HepG2 (cell line): ENCODE results near the gene KRT77. TPM values are rescaled to one million over a fixed set of nuclear protein-coding genes. Genes with fewer than 3 reads are reported as not detected.

Experiments used
- ATAC-seq: fragments of 200-7000 bp; cut with Tn5 transposase; 3 replicates; pipeline ENCODE4 v1.9.1; 2020; ENCODE audit warnings: mild to moderate bottlenecking, moderate library complexity
- BruUV-seq: library from RNA; stranded (reverse); fragments of 400-500 nt; replicated peaks from 2 replicates; lab custom pipeline; 2021; lab: Mats Ljungman, UMichigan
- CTCF ChIA-PET: fragments of 300-600 bp; formaldehyde crosslinking; extraction: SDS; loops from one replicate; lab custom pipeline; 2021; ENCODE audit warnings: low total read pairs, inconsistent platforms, low intra/inter-chr PET ratio; lab: Yijun Ruan, JAX
- POLR2A ChIA-PET: fragments of 350-600 bp; sonication (Branson Sonifier 250); formaldehyde crosslinking; loops from one replicate; lab custom pipeline; 2020; ENCODE audit warnings: antibody characterized with exemption, inconsistent platforms; lab: Yijun Ruan, JAX
- DNase-seq: peaks from one replicate; pipeline ENCODE4 v3.0.0-alpha.2; 2015; ENCODE audit warnings: low spot score
- FAIRE-seq: peaks from 3 replicates; lab custom pipeline; 2011; peaks lifted over from hg19 to GRCh38; lab: Jason Lieb, UNC
- H2AFZ ChIP-seq: one replicate; pipeline ENCODE4 v1.6.1; 2011; ENCODE audit warnings: low read length, inconsistent platforms
- H3K27ac ChIP-seq: fragments of 300-600 bp; 3 replicates; pipeline ENCODE4 v1.8.0; 2011; ENCODE audit warnings: mixed run types, mild to moderate bottlenecking, mixed read lengths, low read length, inconsistent platforms; ENCODE audit not compliant: insufficient read depth; ENCODE audit errors: extremely low read length
- H3K27me3 ChIP-seq, 2 experiments: fragments of 200-600 bp in 1 of 2; 2 replicates in 1 of 2; 3 replicates in 1 of 2; pipeline versions ENCODE4 v1.6.0 to v1.8.0; 2011; ENCODE audit warnings: low read length in 2 of 2, mild to moderate bottlenecking in 2 of 2, moderate library complexity in 2 of 2, inconsistent platforms in 1 of 2; ENCODE audit not compliant: insufficient read depth in 2 of 2, control insufficient read depth in 1 of 2
- H3K36me3 ChIP-seq, 2 experiments: fragments of 200-600 bp in 1 of 2; replicated peaks in 1 of 2; 2 replicates in 1 of 2; 3 replicates in 1 of 2; pipeline versions ENCODE4 v1.5.1 to v1.8.0; 2011; ENCODE audit warnings: low read length in 2 of 2, inconsistent platforms in 1 of 2; ENCODE audit not compliant: insufficient read depth in 2 of 2, control insufficient read depth in 1 of 2
- H3K4me1 ChIP-seq: 2 replicates; pipeline ENCODE4 v1.5.1; 2012; ENCODE audit warnings: low read length, inconsistent platforms; ENCODE audit not compliant: insufficient read depth
- H3K4me2 ChIP-seq: 2 replicates; pipeline ENCODE4 v1.6.0; 2011; ENCODE audit warnings: low read depth, low read length, inconsistent platforms
- H3K4me3 ChIP-seq, 3 experiments: fragments of 200-600 bp in 1 of 3; sonication (generic), shearing (Covaris generic) in 1 of 3; replicated peaks in 1 of 3; 2 replicates each; pipeline ENCODE4 v1.5.1; 2011 to 2016; ENCODE audit warnings: low read length in 3 of 3, inconsistent platforms in 2 of 3, low read depth in 2 of 3, mild to moderate bottlenecking in 2 of 3, control low read depth in 1 of 3, mixed read lengths in 1 of 3; ENCODE audit not compliant: insufficient read depth in 1 of 3
- H3K79me2 ChIP-seq: one replicate; pipeline ENCODE4 v1.6.1; 2011; ENCODE audit warnings: low read length, inconsistent platforms; ENCODE audit not compliant: insufficient read depth
- H3K9ac ChIP-seq: 2 replicates; pipeline ENCODE4 v1.6.0; 2011; ENCODE audit warnings: mild to moderate bottlenecking, low read depth, low read length, inconsistent platforms; ENCODE audit not compliant: insufficient read depth
- H3K9me3 ChIP-seq: 2 replicates; pipeline ENCODE4 v1.5.1; 2012; ENCODE audit warnings: mild to moderate bottlenecking, low read length
- H4K20me1 ChIP-seq: 2 replicates; pipeline ENCODE4 v1.6.0; 2011; ENCODE audit warnings: inconsistent platforms, mild to moderate bottlenecking, low read length, moderate library complexity; ENCODE audit not compliant: insufficient read depth
- ATF4 ChIP-seq, 2 experiments: fragments of 450-650 bp in 1 of 2; sonication (generic) in 1 of 2; formaldehyde crosslinking; IDR thresholded peaks; 2 replicates each; pipeline versions ENCODE4 v1.5.0 to v1.8.0; 2020 to 2022; ENCODE audit warnings: mild to moderate bottlenecking in 1 of 2, missing genetic modification reagents in 1 of 2
- IRX3 ChIP-seq: sonication (generic); formaldehyde crosslinking; IDR thresholded peaks from 2 replicates; pipeline ENCODE4 v1.8.1; 2023; ENCODE audit warnings: mild to moderate bottlenecking, low read depth, missing genetic modification reagents, borderline replicate concordance
- KLF9 ChIP-seq: IDR thresholded peaks from 2 replicates; pipeline ENCODE4 v1.6.1; 2016; ENCODE audit warnings: low read depth
- MEIS2 ChIP-seq: sonication (generic); formaldehyde crosslinking; IDR thresholded peaks from 2 replicates; pipeline ENCODE4 v1.9.0; 2021; ENCODE audit warnings: mild to moderate bottlenecking, missing genetic modification reagents
- SP5 ChIP-seq: IDR thresholded peaks from 2 replicates; pipeline ENCODE4 v1.6.1; 2016; ENCODE audit warnings: low read depth, borderline replicate concordance
- ZNF205 ChIP-seq: IDR thresholded peaks from 2 replicates; pipeline ENCODE4 v1.6.1; 2018; ENCODE audit warnings: missing biosample characterization, missing genetic modification reagents
- ZNF329 ChIP-seq: sonication (generic); formaldehyde crosslinking; IDR thresholded peaks from 2 replicates; pipeline ENCODE4 v1.9.0; 2021; ENCODE audit warnings: low read depth, mild to moderate bottlenecking, missing genetic modification reagents
- ZNF343 ChIP-seq: sonication (generic); formaldehyde crosslinking; IDR thresholded peaks from 2 replicates; pipeline ENCODE4 v1.4.0; 2020; ENCODE audit warnings: mild to moderate bottlenecking, missing genetic modification reagents
- ZNF746 ChIP-seq: sonication (generic); formaldehyde crosslinking; IDR thresholded peaks from 2 replicates; pipeline ENCODE4 v1.8.0; 2022; ENCODE audit warnings: mild to moderate bottlenecking, missing genetic modification reagents
- ZNF788 ChIP-seq: sonication (generic); formaldehyde crosslinking; IDR thresholded peaks from 2 replicates; pipeline ENCODE4 v1.5.0; 2020; ENCODE audit warnings: mild to moderate bottlenecking, missing genetic modification reagents, borderline replicate concordance
- WGBS: methylation state at CpG from one replicate; pipeline ENCODE4 v1.1.6; 2017; ENCODE audit warnings: low lambda C conversion rate; 5-methylcytosine and 5-hydroxymethylcytosine counted together
- in situ Hi-C: cut with HindIII; loops from 2 replicates; pipeline ENCODE4 v1.10.0; 2017; ENCODE audit warnings: low pct_unique_long_range_greater_than_20kb; ENCODE audit not compliant: extremely low pct_ligation_motif_present
- intact Hi-C: fragments of 100-400 bp; cut with micrococcal nuclease; formaldehyde crosslinking; loops from one replicate; pipeline ENCODE4 v1.10.0; 2022; ENCODE audit not compliant: unreplicated experiment
- polyA plus RNA-seq, 8 experiments: library from polyadenylated mRNA; depleted of rRNA in 3 of 8; stranded (reverse) in 7 of 8; unstranded in 1 of 8; fragments of >200 nt; fragmentation: Illumina TruSeq in 4 of 8; extraction: Trizol in 4 of 8; gene quantifications; 2 replicates each; pipeline versions ENCODE4 v1.2.1 to v1.2.3, GENCODE V29; 2011 to 2016; ENCODE audit warnings: low read depth in 4 of 8, missing spikeins in 1 of 8, mixed read lengths in 1 of 8; ENCODE audit not compliant: insufficient read depth in 1 of 8
- total RNA-seq, 5 experiments: library from RNA; depleted of rRNA; stranded (reverse); fragments of >200 nt; fragmentation: Illumina TruSeq; extraction: Trizol; gene quantifications; 2 replicates each; pipeline ENCODE4 v1.2.3, GENCODE V29; 2016; ENCODE audit warnings: low read depth in 1 of 5
- TF ChIP-seq, protein P1 (sequence below): sonication (generic); formaldehyde crosslinking; IDR thresholded peaks from 2 replicates; pipeline ENCODE4 v1.4.0; 2020; ENCODE audit warnings: mild to moderate bottlenecking, missing genetic modification reagents

KRT77 gene
- total and polyA plus RNA-seq, 2 of the 13 experiments (the other 11 are each of a cell fraction or from before 2014, with no cell fraction given) = not detected

- intact Hi-C loops = no loop called here
- DNase-seq (no peak), FAIRE-seq (no peak), ATAC-seq (no peak)
- no peak overlapping the region for H3K9ac ChIP-seq
- 35% methylated on average over 7 of the region's 7 CpGs for WGBS
- H3K27ac ChIP-seq = no peak overlapping the region
- no peaks in the 10 kb centered on the region for H4K20me1 ChIP-seq
- in situ Hi-C loops = no loop called here
- H3K4me2 ChIP-seq = no peak overlapping the region
- no peaks in the 10 kb centered on the region for H3K4me1 ChIP-seq
- ChIA-PET CTCF (no interaction called here), POLR2A (no interaction called here)
- H3K9me3 ChIP-seq = no peaks in the 10 kb centered on the region
- H3K27me3 ChIP-seq = peaks cover 4 to 11% of the 10 kb centered on the region in 2 experiments; a peak in 4 of 5 replicates
- no peak overlapping the region for H3K4me3 ChIP-seq
- no peaks in the 10 kb centered on the region for H3K79me2 ChIP-seq
- TF ChIP-seq SP5 (CRISPR knock-in tag) (no peak), ZNF746 (no peak)
- H3K36me3 ChIP-seq = no peaks in the 10 kb centered on the region
- no peak overlapping the region for H2AFZ ChIP-seq
- no TSS peak for BruUV-seq
Measured at GRCh38 chr12:52704464-52704863, 1.1 kb upstream of the KRT77 start.

- Histone ChIP-seq H3K4me1 (no peaks in the 10 kb centered on the region), H3K9ac (no peak overlapping the region), H2AFZ (no peak overlapping the region), H3K79me2 (no peaks in the 10 kb centered on the region), H3K27me3 (peaks cover 4 to 9% of the 10 kb centered on the region in 2 experiments; a peak in 4 of 5 replicates), H3K27ac (no peak overlapping the region), H3K9me3 (no peaks in the 10 kb centered on the region), H3K4me2 (no peak overlapping the region), H3K4me3 (no peak overlapping the region), H3K36me3 (no peaks in the 10 kb centered on the region), H4K20me1 (no peaks in the 10 kb centered on the region)
- DNase-seq (no peak), FAIRE-seq (no peak), ATAC-seq (no peak)
- no peak for TF ChIP-seq MEIS2
- TF ChIP-seq ATF4 (CRISPR knock-in tag; IDR thresholded peaks at IDR 0.05) = no peak
- no peak for TF ChIP-seq ZNF788 (CRISPR knock-in tag)
- no peak for TF ChIP-seq ZNF329 (CRISPR knock-in tag)
- TF ChIP-seq KLF9 (CRISPR knock-in tag) = no peak
- TF ChIP-seq, protein P1, sequence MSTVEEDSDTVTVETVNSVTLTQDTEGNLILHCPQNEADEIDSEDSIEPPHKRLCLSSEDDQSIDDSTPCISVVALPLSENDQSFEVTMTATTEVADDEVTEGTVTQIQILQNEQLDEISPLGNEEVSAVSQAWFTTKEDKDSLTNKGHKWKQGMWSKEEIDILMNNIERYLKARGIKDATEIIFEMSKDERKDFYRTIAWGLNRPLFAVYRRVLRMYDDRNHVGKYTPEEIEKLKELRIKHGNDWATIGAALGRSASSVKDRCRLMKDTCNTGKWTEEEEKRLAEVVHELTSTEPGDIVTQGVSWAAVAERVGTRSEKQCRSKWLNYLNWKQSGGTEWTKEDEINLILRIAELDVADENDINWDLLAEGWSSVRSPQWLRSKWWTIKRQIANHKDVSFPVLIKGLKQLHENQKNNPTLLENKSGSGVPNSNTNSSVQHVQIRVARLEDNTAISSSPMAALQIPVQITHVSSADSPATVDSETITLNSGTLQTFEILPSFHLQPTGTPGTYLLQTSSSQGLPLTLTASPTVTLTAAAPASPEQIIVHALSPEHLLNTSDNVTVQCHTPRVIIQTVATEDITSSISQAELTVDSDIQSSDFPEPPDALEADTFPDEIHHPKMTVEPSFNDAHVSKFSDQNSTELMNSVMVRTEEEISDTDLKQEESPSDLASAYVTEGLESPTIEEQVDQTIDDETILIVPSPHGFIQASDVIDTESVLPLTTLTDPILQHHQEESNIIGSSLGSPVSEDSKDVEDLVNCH (CRISPR knock-in tag) = no peak
- TF ChIP-seq ZNF205 (CRISPR knock-in tag) = no peak
- TF ChIP-seq ZNF343 (CRISPR knock-in tag) = no peak
- TF ChIP-seq IRX3 = no peak
- ChIA-PET CTCF (no interaction called here), POLR2A (no interaction called here)
- intact Hi-C loops (no loop called here), in situ Hi-C loops (no loop called here)
- WGBS = 0% methylated on average over 1 of the region's 1 CpG
- BruUV-seq = no TSS peak
Measured at GRCh38 chr12:52703878-52704277, 554 bp upstream of the KRT77 start.
